ENCODE results near the gene CFAP299.

- TF ChIP-seq EZH2 (IDR thresholded peaks at IDR 0.05; ENCODE audit: borderline replicate concordance, low read depth, low read length, severe bottlenecking) = no peak
- TF ChIP-seq POLR2A (IDR thresholded peaks at IDR 0.05; ENCODE audit: low read depth, low read length) = no peak
- TF ChIP-seq CTCF (IDR thresholded peaks at IDR 0.05; ENCODE audit: extremely low read depth in 1 of 2, insufficient read depth in 1 of 2, low read depth in 1 of 2, low read length in 2 of 2) = no peak
- TF ChIP-seq JUN (IDR thresholded peaks at IDR 0.05; ENCODE audit: borderline replicate concordance, insufficient read depth, insufficient read length, low read depth) = no peak
- TF ChIP-seq FOS (IDR thresholded peaks at IDR 0.05; ENCODE audit: borderline replicate concordance, insufficient read depth, low read length) = no peak
- TF ChIP-seq MYC (IDR thresholded peaks at IDR 0.05; ENCODE audit: low read depth, low read length) = no peak
Observed at GRCh38 chr4:80852061-80852460, 516.5 kb downstream of the CFAP299 start.

Data from endothelial cell of umbilical vein (primary cell).